HepG2 (cell line): Measurements from ENCODE around the gene GFRA4. TPM values are rescaled to one million over a fixed set of nuclear protein-coding genes. Genes with fewer than 3 reads are reported as not detected.
A peak's percentile ranks its signal among the peaks of the same experiment; 100 is the strongest.

Experiments
- ARNT2 ChIP-seq: sonication (generic); formaldehyde crosslinking; IDR thresholded peaks from 2 replicates; pipeline ENCODE4 v1.8.0; 2022; ENCODE audit warnings: mild to moderate bottlenecking, low read depth, missing genetic modification reagents, moderate library complexity
- BCLAF1 ChIP-seq: fragments of 450-650 bp; IDR thresholded peaks from 2 replicates; pipeline ENCODE4 v1.6.1; 2017; ENCODE audit warnings: mild to moderate bottlenecking
- ELF4 ChIP-seq: sonication (generic); formaldehyde crosslinking; IDR thresholded peaks from 2 replicates; pipeline ENCODE4 v1.5.0; 2020; ENCODE audit warnings: missing genetic modification reagents, mild to moderate bottlenecking, moderate library complexity, borderline replicate concordance
- JUN ChIP-seq: sonication (generic); formaldehyde crosslinking; IDR thresholded peaks from 2 replicates; pipeline ENCODE4 v1.4.0; 2020; ENCODE audit warnings: mild to moderate bottlenecking, missing genetic modification reagents
- KDM2A ChIP-seq: sonication (generic); formaldehyde crosslinking; IDR thresholded peaks from 2 replicates; pipeline ENCODE4 v1.4.0; 2020; ENCODE audit warnings: low read depth, missing genetic modification reagents, borderline replicate concordance
- PRMT3 ChIP-seq: sonication (generic); formaldehyde crosslinking; IDR thresholded peaks from 2 replicates; pipeline ENCODE4 v1.8.1; 2022; ENCODE audit warnings: low read depth, mild to moderate bottlenecking, moderate library complexity, missing genetic modification reagents, borderline replicate concordance
- RARG ChIP-seq: sonication (generic); formaldehyde crosslinking; IDR thresholded peaks from 2 replicates; pipeline ENCODE4 v1.4.0; 2020; ENCODE audit warnings: low read depth, mild to moderate bottlenecking, missing genetic modification reagents
- SAFB2 ChIP-seq: sonication (generic); formaldehyde crosslinking; IDR thresholded peaks from 2 replicates; pipeline ENCODE4 v1.5.1; 2020; ENCODE audit warnings: missing genetic modification reagents, low read depth, mild to moderate bottlenecking, borderline replicate concordance
- SAP130 ChIP-seq: IDR thresholded peaks from 2 replicates; pipeline ENCODE4 v1.6.1; 2016; ENCODE audit warnings: low read depth
- STAT6 ChIP-seq: sonication (generic); formaldehyde crosslinking; IDR thresholded peaks from 2 replicates; pipeline ENCODE4 v1.4.0; 2020; ENCODE audit warnings: missing genetic modification reagents, mild to moderate bottlenecking, borderline replicate concordance
- TARDBP ChIP-seq: sonication (generic); formaldehyde crosslinking; IDR thresholded peaks from 2 replicates; pipeline ENCODE4 v1.8.0; 2022; ENCODE audit warnings: mild to moderate bottlenecking, missing genetic modification reagents
- ZNF143 ChIP-seq: sonication (generic); formaldehyde crosslinking; IDR thresholded peaks from 2 replicates; pipeline ENCODE4 v1.4.0; 2020; ENCODE audit warnings: missing genetic modification reagents
- ZNF317 ChIP-seq: sonication (generic); formaldehyde crosslinking; IDR thresholded peaks from 2 replicates; pipeline ENCODE4 v1.5.0; 2020; ENCODE audit warnings: mild to moderate bottlenecking, missing genetic modification reagents
- ZNF331 ChIP-seq: sonication (generic); formaldehyde crosslinking; IDR thresholded peaks from 2 replicates; pipeline ENCODE4 v1.4.0; 2020; ENCODE audit warnings: missing genetic modification reagents
- ZNF460 ChIP-seq: sonication (generic); formaldehyde crosslinking; IDR thresholded peaks from 2 replicates; pipeline ENCODE4 v1.5.1; 2020; ENCODE audit warnings: missing genetic modification reagents, mild to moderate bottlenecking, borderline replicate concordance
- polyA plus RNA-seq, 8 experiments: library from polyadenylated mRNA; depleted of rRNA in 3 of 8; stranded (reverse) in 7 of 8; unstranded in 1 of 8; fragments of >200 nt; fragmentation: Illumina TruSeq in 4 of 8; extraction: Trizol in 4 of 8; gene quantifications; 2 replicates each; pipeline versions ENCODE4 v1.2.1 to v1.2.3, GENCODE V29; 2011 to 2016; ENCODE audit warnings: low read depth in 4 of 8, missing spikeins in 1 of 8, mixed read lengths in 1 of 8; ENCODE audit not compliant: insufficient read depth in 1 of 8
- total RNA-seq, 5 experiments: library from RNA; depleted of rRNA; stranded (reverse); fragments of >200 nt; fragmentation: Illumina TruSeq; extraction: Trizol; gene quantifications; 2 replicates each; pipeline ENCODE4 v1.2.3, GENCODE V29; 2016; ENCODE audit warnings: low read depth in 1 of 5
- TF ChIP-seq, protein P1 (sequence below): sonication (generic); formaldehyde crosslinking; IDR thresholded peaks from 2 replicates; pipeline ENCODE4 v1.5.0; 2020; ENCODE audit warnings: missing genetic modification reagents
- TF ChIP-seq, protein P2 (sequence below): sonication (generic); formaldehyde crosslinking; IDR thresholded peaks from 2 replicates; pipeline ENCODE4 v1.4.0; 2020; ENCODE audit warnings: mild to moderate bottlenecking, missing genetic modification reagents

The GFRA4 gene
- total and polyA plus RNA-seq, 2 of the 13 experiments (the other 11 are each of a cell fraction or from before 2014, with no cell fraction given), result not detected

DNA sequence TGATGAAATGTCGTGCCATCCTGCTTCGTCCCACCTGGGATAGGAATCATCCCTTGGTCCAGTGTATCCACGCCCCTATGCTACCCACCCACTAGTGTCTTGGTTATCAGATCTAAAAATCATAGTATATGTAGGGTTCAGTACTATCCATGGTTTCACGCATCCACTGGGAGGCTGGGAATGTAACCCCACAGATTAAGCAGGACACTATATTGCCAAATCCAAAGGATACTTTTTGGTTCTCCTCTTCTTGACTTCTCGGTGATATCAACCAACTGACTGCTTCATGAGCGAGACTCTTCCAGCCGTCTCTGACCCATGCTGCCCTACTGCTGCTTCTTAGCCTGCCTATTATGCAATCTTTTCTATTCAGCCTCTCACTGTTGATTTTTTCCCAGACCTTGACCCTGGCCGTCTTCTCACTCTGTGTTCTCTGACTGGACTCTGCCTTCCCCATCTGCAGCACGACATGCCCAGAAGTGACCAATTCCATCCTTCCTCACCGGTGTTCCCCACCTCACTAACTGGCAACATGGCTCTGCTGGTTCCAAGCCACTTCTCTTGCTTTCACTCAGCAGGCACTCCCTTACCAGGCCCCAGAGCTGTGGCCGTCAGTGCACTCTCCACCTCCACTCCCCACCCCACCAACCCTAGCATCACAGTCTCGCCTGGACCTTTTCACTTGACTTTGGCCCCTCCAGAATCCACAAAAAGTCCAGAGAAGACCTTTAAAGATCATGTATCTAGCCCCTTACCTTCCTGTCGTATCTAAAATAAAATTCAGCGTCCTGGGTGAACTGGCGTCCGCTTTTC lies 34.5 kb downstream of the GFRA4 start (continued):
- TF ChIP-seq BCLAF1 (no peak), STAT6 (CRISPR knock-in tag) (no peak), ZNF143 (CRISPR knock-in tag) (peak; percentile 61; the same call in 1 of the 2 replicates), SAFB2 (CRISPR knock-in tag) (peak; percentile 55; the same call in 1 of the 2 replicates), PRMT3 (CRISPR knock-in tag) (no peak), RARG (CRISPR knock-in tag) (no peak), ZNF331 (peak; percentile 83), TARDBP (CRISPR knock-in tag) (peak; percentile 96), ZNF460 (CRISPR knock-in tag) (peak; percentile 94), ELF4 (CRISPR knock-in tag) (no peak), KDM2A (peak; percentile 60), JUN (CRISPR knock-in tag) (no peak), ARNT2 (CRISPR knock-in tag) (no peak), SAP130 (CRISPR knock-in tag) (peak; percentile 87), ZNF317 (CRISPR knock-in tag) (peak; percentile 85)
- TF ChIP-seq, protein P1, sequence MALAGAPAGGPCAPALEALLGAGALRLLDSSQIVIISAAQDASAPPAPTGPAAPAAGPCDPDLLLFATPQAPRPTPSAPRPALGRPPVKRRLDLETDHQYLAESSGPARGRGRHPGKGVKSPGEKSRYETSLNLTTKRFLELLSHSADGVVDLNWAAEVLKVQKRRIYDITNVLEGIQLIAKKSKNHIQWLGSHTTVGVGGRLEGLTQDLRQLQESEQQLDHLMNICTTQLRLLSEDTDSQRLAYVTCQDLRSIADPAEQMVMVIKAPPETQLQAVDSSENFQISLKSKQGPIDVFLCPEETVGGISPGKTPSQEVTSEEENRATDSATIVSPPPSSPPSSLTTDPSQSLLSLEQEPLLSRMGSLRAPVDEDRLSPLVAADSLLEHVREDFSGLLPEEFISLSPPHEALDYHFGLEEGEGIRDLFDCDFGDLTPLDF (CRISPR knock-in tag), result no peak
- TF ChIP-seq, protein P2, sequence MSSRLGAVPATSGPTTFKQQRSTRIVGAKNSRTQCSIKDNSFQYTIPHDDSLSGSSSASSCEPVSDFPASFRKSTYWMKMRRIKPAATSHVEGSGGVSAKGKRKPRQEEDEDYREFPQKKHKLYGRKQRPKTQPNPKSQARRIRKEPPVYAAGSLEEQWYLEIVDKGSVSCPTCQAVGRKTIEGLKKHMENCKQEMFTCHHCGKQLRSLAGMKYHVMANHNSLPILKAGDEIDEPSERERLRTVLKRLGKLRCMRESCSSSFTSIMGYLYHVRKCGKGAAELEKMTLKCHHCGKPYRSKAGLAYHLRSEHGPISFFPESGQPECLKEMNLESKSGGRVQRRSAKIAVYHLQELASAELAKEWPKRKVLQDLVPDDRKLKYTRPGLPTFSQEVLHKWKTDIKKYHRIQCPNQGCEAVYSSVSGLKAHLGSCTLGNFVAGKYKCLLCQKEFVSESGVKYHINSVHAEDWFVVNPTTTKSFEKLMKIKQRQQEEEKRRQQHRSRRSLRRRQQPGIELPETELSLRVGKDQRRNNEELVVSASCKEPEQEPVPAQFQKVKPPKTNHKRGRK, result no peak
